LNCaP clone FGC (cell line): ENCODE data around the gene FIZ1.

ENCODE experiments used
- DNase-seq: peaks from one replicate; pipeline ENCODE4 v3.0.0-alpha.2; 2011; ENCODE audit warnings: low read depth
- H3K4me3 ChIP-seq: 2 replicates; pipeline ENCODE4 v1.5.1; 2011; ENCODE audit warnings: mild to moderate bottlenecking, low read depth, low read length, control low read depth
- CTCF ChIP-seq: IDR thresholded peaks from 2 replicates; pipeline ENCODE4 v1.5.1; 2012; ENCODE audit warnings: mild to moderate bottlenecking; ENCODE audit not compliant: control insufficient read depth, insufficient read depth; ENCODE audit errors: extremely low read depth

Gene FIZ1

DNA sequence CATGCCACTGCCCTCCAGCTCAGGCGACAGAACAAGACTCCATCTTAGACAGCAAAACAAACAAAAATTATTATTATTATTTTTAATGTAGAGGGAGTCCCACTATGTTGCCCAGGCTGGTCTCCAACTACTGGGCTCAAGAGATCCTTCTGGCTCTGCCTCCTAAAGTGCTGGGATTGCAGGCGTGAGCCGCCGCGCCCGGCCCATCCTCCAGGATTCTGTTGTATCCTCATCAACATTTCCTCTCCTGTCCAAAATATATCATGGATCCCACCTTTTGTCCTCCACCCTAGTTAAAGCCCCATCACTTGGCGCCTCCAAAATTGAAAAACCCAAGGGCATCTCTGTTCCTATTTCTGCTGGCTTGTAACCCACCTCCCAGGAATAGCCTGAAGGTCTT lies 23.8 kb upstream of the FIZ1 start:
- H3K4me3 ChIP-seq = no peak overlapping the region
- no peak for DNase-seq
- TF ChIP-seq CTCF = no peak

DNA sequence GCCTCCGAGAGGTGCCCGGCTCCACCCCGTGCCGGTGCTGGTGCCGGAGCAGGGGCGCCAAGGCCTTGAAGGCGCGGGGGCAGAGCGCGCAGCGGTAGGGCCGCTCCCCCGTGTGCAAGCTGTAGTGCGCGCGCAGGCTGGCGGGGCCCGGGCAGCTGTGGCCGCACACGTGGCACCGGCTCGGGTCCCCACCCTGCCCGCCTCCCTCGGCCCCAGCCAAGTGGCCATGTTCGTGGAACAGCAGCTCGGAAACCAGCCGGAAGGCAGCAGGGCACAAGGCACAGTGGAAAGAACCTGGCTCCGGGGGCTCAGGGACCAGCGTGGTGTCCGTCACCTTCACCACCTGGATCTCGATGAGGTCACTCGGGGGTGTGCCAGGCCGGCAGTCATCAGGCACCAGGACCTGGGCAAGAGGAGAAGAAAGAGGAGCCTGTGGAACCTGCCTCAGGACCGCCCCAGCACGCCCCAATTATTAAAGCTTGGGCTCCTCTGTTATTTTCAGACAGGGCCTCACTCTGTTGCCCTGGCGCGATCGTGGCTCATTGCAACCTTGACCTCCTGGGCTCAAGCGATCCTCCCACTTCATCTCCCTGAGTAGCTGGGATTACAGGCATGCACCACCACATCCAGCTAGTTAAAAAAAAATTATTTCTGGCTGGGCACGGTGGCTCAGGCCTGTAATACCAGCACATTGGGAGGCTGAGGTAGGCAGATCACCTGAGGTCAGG lies 23.1 kb upstream of the FIZ1 start:
- no peak for TF ChIP-seq CTCF
- DNase-seq = no peak
- H3K4me3 ChIP-seq = no peak overlapping the region

DNA sequence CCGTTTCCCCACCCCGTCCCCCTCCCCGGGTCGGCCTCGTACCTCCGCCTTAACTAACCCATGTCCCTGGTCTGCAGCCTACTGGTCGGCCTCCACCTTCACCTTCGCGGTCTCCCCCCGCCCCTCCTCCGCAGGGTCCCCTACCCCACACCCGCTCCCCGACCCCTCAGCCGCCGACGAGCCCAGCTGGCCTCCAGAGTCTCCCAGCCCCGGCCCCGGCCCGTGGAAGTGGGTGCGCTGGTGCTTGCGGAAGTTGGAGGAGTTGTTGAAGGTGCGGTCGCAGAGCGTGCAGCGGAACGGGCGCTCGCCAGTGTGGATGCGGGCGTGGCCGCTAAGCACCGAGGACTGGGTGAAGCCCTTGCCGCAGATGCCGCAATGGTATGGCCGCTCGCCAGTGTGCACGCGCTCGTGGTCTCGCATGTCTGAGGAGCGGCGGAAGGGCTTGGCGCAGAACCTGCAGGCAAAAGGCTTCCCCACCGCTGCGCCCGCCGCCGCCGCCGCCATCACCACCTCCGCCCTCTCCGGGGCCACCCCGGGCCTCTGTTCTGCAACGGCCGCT lies 22.4 kb upstream of the FIZ1 start:
- H3K4me3 ChIP-seq = no peak overlapping the region
- TF ChIP-seq CTCF = no peak
- no peak for DNase-seq

DNA sequence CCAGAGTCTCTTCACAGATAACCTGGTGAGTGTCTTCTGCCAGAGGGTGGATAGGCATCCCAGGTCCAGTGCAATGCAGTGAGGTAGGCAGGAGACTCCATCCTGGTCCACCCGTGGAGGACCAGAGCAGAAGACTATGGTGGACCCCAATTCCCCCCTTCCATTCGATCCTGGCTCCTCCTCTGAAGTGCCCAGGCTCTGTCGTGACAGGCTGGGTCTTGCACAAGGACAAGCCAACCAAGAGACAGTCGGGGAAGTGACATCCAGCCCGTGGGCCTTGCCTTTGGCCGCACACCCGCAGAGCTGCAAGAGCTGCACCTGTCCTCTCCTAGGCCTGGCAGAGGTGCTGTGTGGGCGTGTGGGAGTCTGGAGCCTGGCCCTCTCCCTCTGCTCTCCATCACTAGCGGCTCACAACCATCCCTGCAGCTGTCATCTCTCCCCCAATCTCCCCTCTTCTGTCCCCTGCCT lies 21.9 kb upstream of the FIZ1 start:
- no peak for DNase-seq
- TF ChIP-seq CTCF = no peak
- no peak overlapping the region for H3K4me3 ChIP-seq

- no peak for TF ChIP-seq CTCF
- no peak overlapping the region for H3K4me3 ChIP-seq
- DNase-seq = no peak
Measured at GRCh38 chr19:55620410-55621204, 21.3 kb upstream of the FIZ1 start.

GRCh38 chr19:55619286-55619685 lies 20.0 kb upstream of the FIZ1 start:
- DNase-seq = no peak
- no peak for TF ChIP-seq CTCF
- no peak overlapping the region for H3K4me3 ChIP-seq
